ENCODE results near the gene BORCS8. TPM values are rescaled to one million over a fixed set of nuclear protein-coding genes. Genes with fewer than 3 reads are reported as not detected.

The BORCS8 gene
- total and polyA plus RNA-seq, 2 experiments from 2014 or later: 24.7 to 38.0 TPM

GRCh38 chr19:19207637-19208572, 16.0 kb upstream of the BORCS8 start:
- no peaks in the 10 kb centered on the region for H3K9me3 ChIP-seq (ENCODE audit: low read depth)
- peaks cover 8% of the 10 kb centered on the region for H3K4me1 ChIP-seq (ENCODE audit: low read depth)
- peaks cover 35% of the 10 kb centered on the region for H3K27me3 ChIP-seq
- DNase-seq (ENCODE audit: low read depth in 1 of 2, low spot score in 1 of 2): no peak
- TF ChIP-seq, protein P1, sequence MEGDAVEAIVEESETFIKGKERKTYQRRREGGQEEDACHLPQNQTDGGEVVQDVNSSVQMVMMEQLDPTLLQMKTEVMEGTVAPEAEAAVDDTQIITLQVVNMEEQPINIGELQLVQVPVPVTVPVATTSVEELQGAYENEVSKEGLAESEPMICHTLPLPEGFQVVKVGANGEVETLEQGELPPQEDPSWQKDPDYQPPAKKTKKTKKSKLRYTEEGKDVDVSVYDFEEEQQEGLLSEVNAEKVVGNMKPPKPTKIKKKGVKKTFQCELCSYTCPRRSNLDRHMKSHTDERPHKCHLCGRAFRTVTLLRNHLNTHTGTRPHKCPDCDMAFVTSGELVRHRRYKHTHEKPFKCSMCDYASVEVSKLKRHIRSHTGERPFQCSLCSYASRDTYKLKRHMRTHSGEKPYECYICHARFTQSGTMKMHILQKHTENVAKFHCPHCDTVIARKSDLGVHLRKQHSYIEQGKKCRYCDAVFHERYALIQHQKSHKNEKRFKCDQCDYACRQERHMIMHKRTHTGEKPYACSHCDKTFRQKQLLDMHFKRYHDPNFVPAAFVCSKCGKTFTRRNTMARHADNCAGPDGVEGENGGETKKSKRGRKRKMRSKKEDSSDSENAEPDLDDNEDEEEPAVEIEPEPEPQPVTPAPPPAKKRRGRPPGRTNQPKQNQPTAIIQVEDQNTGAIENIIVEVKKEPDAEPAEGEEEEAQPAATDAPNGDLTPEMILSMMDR (IDR thresholded peaks at IDR 0.05; ENCODE audit: low read depth, low read length): no peak
- no peak overlapping the region for H3K27ac ChIP-seq
- H3K36me3 ChIP-seq: no peaks in the 10 kb centered on the region
- H3K4me3 ChIP-seq: no peak overlapping the region

GRCh38 chr19:19206938-19207337, 15.0 kb upstream of the BORCS8 start:
- Histone ChIP-seq H3K4me3 (no peak overlapping the region), H3K27ac (no peak overlapping the region), H3K27me3 (peaks cover 26% of the 10 kb centered on the region)

GRCh38 chr19:19205416-19206410, 13.8 kb upstream of the BORCS8 start:
- TF ChIP-seq, protein P1 (IDR thresholded peaks at IDR 0.05; ENCODE audit: low read depth, low read length): no peak
- no peaks in the 10 kb centered on the region for H3K9me3 ChIP-seq (ENCODE audit: low read depth)
- H3K27me3 ChIP-seq: peaks cover 13% of the 10 kb centered on the region
- H3K4me3 ChIP-seq: no peak overlapping the region
- no peak for DNase-seq (ENCODE audit: low read depth in 1 of 2, low spot score in 1 of 2)
- H3K27ac ChIP-seq: no peak overlapping the region
- peaks cover 8% of the 10 kb centered on the region for H3K4me1 ChIP-seq (ENCODE audit: low read depth)
- no peaks in the 10 kb centered on the region for H3K36me3 ChIP-seq

More at GRCh38 chr19:19206938-19207337, 15.0 kb upstream of the BORCS8 start:
- TF ChIP-seq, protein P1 (IDR thresholded peaks at IDR 0.05; ENCODE audit: low read depth, low read length): no peak
- no peak for DNase-seq (ENCODE audit: low read depth in 1 of 2, low spot score in 1 of 2)
- Histone ChIP-seq H3K36me3 (no peaks in the 10 kb centered on the region), H3K9me3 (ENCODE audit: low read depth) (no peaks in the 10 kb centered on the region), H3K4me1 (ENCODE audit: low read depth) (peaks cover 8% of the 10 kb centered on the region)

DNA sequence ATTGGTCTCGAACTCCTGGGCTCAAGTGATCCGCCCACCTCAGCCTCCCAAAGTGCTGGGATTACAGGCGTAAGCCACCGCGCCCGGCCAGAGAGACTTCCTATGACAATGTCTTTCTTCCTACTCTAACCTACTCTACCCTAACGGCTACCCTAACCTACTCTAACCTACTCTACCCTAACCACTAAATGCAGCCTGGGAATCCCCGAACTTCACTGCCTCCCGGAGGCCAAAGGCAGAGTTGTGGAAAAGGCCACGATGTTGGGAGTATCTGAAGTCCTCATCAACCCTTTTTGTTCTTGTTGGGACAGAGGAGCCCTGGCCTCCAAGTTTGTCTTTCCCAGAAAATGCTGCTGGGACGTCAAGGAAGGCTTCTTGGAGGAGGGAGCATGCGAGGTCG, 12.2 kb upstream of the BORCS8 start:
- H3K4me3 ChIP-seq: no peak overlapping the region
- H3K27me3 ChIP-seq: peaks cover under 1% of the 10 kb centered on the region
- H3K9me3 ChIP-seq (ENCODE audit: low read depth): no peaks in the 10 kb centered on the region
- H3K27ac ChIP-seq: no peak overlapping the region
- no peak for DNase-seq (ENCODE audit: low read depth in 1 of 2, low spot score in 1 of 2)
- TF ChIP-seq, protein P1 (IDR thresholded peaks at IDR 0.05; ENCODE audit: low read depth, low read length): no peak
- peaks cover 2% of the 10 kb centered on the region for H3K36me3 ChIP-seq
- H3K4me1 ChIP-seq (ENCODE audit: low read depth): peaks cover 8% of the 10 kb centered on the region
